H1 (cell line): ENCODE data around the gene OTX2.

ENCODE experiments used
- BCL11A ChIP-seq, 2 experiments: IDR thresholded peaks; one replicate each; pipeline ENCODE4 v1.6.1; 2011; ENCODE audit warnings: low read depth in 2 of 2, low read length in 2 of 2, mild to moderate bottlenecking in 2 of 2
- EZH2 ChIP-seq: fragments of 200-600 bp; sonication (generic); IDR thresholded peaks from 2 replicates; pipeline ENCODE4 v1.7.1; 2012; ENCODE audit warnings: low read depth, mild to moderate bottlenecking, moderate library complexity, low read length, inconsistent platforms; ENCODE audit not compliant: severe bottlenecking
- GABPA ChIP-seq: IDR thresholded peaks from 2 replicates; pipeline ENCODE4 v1.6.1; 2011; ENCODE audit warnings: mild to moderate bottlenecking, low read length, moderate library complexity, borderline replicate concordance; ENCODE audit not compliant: insufficient read depth
- POLR2A ChIP-seq, 2 experiments: IDR thresholded peaks; 1 replicate in 1 of 2; 2 replicates in 1 of 2; pipeline ENCODE4 v1.6.1; 2011; ENCODE audit warnings: low read depth in 2 of 2, low read length in 2 of 2, mild to moderate bottlenecking in 2 of 2; ENCODE audit errors: control extremely low read depth in 1 of 2
- POLR2AphosphoS5 ChIP-seq: IDR thresholded peaks from 2 replicates; pipeline ENCODE4 v1.6.1; 2011; ENCODE audit warnings: low read depth, low read length
- RBBP5 ChIP-seq: IDR thresholded peaks from 2 replicates; pipeline ENCODE4 v1.7.1; 2012; ENCODE audit warnings: low read depth, mild to moderate bottlenecking, inconsistent platforms, low read length, moderate library complexity, borderline replicate concordance
- RFX5 ChIP-seq: IDR thresholded peaks from 2 replicates; pipeline ENCODE4 v1.6.1; 2011; ENCODE audit warnings: low read depth, low read length, improper control_type of control experiment, borderline replicate concordance
- YY1 ChIP-seq: IDR thresholded peaks from 2 replicates; pipeline ENCODE4 v1.6.1; 2011; ENCODE audit warnings: low read depth, mild to moderate bottlenecking, low read length
- TF ChIP-seq, protein P1 (sequence below), 3 experiments: IDR thresholded peaks; 1 replicate in 2 of 3; 2 replicates in 1 of 3; pipeline versions ENCODE4 v1.5.1 to v1.6.1; 2011; ENCODE audit warnings: low read length in 3 of 3, mild to moderate bottlenecking in 3 of 3, inconsistent platforms in 2 of 3, low read depth in 1 of 3, moderate library complexity in 1 of 3; ENCODE audit not compliant: insufficient read depth in 1 of 3; ENCODE audit errors: control extremely low read depth in 1 of 3

DNA sequence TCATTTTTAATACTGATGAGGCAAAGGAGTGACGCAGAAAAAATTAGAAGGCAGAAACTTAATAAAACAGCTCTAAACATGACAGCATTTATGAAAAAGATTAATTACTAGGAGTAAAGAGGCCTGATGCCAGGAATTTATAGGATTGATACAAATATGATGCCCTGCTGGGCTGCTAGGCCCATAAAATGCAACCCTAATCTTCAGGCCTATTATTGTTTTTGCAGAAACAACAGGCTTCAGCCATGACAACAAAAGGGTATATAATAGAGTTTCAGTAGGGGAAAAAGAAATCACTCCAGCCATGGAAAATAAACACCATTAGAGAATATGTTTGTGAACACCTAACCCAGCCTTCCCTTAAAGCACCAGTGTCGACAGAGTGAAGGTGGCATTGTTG, 50.6 kb downstream of the OTX2 start:
- TF ChIP-seq BCL11A (IDR thresholded peaks at IDR 0.05; ENCODE audit: low read depth in 2 of 2, low read length in 2 of 2) = no peak
- no peak for TF ChIP-seq RBBP5
- TF ChIP-seq GABPA = no peak
- no peak for TF ChIP-seq POLR2A (IDR thresholded peaks at IDR 0.05; ENCODE audit: control extremely low read depth in 1 of 2, low read depth in 2 of 2, low read length in 2 of 2)
- TF ChIP-seq, protein P1, sequence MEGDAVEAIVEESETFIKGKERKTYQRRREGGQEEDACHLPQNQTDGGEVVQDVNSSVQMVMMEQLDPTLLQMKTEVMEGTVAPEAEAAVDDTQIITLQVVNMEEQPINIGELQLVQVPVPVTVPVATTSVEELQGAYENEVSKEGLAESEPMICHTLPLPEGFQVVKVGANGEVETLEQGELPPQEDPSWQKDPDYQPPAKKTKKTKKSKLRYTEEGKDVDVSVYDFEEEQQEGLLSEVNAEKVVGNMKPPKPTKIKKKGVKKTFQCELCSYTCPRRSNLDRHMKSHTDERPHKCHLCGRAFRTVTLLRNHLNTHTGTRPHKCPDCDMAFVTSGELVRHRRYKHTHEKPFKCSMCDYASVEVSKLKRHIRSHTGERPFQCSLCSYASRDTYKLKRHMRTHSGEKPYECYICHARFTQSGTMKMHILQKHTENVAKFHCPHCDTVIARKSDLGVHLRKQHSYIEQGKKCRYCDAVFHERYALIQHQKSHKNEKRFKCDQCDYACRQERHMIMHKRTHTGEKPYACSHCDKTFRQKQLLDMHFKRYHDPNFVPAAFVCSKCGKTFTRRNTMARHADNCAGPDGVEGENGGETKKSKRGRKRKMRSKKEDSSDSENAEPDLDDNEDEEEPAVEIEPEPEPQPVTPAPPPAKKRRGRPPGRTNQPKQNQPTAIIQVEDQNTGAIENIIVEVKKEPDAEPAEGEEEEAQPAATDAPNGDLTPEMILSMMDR (IDR thresholded peaks at IDR 0.05; ENCODE audit: control extremely low read depth in 1 of 3, insufficient read depth in 1 of 3, low read depth in 1 of 3, low read length in 3 of 3) = no peak
- no peak for TF ChIP-seq RFX5
- TF ChIP-seq YY1 = no peak
- TF ChIP-seq POLR2AphosphoS5 = no peak
- TF ChIP-seq EZH2 = no peak
